ENCODE data around the gene CCT2.

CCT2 gene

GRCh38 chr12:69585189-69586062 lies at the start of gene CCT2:
TSS of gene CCT2 (plus strand) at chr12:69585459. CDS start at chr12:69585522, 63 bp downstream.
- peak; percentile 95 for DNase-seq

- no peak for DNase-seq
These were observed 44.3 kb upstream of the CCT2 start for GRCh38 chr12:69540987-69541386.

- no peak for DNase-seq
These were observed 41.2 kb upstream of the CCT2 start for GRCh38 chr12:69544087-69544486.

GRCh38 chr12:69545081-69545480 lies 40.2 kb upstream of the CCT2 start:
- no peak for DNase-seq

GRCh38 chr12:69546693-69547438 lies 38.4 kb upstream of the CCT2 start:
- no peak for DNase-seq

GRCh38 chr12:69548687-69549086 lies 36.6 kb upstream of the CCT2 start:
- no peak for DNase-seq

GRCh38 chr12:69550569-69551350 lies 34.5 kb upstream of the CCT2 start:
- DNase-seq: no peak

GRCh38 chr12:69553628-69554248 lies 31.5 kb upstream of the CCT2 start:
- DNase-seq: no peak

- DNase-seq: no peak
These were observed 29.8 kb upstream of the CCT2 start for GRCh38 chr12:69555461-69555860.

GRCh38 chr12:69556383-69556782 lies 28.9 kb upstream of the CCT2 start:
- no peak for DNase-seq

- no peak for DNase-seq
These were observed 22.0 kb upstream of the CCT2 start for GRCh38 chr12:69563166-69563762.

- no peak for DNase-seq
These were observed 18.7 kb upstream of the CCT2 start for GRCh38 chr12:69566603-69567002.

- DNase-seq: no peak
These were observed 16.0 kb upstream of the CCT2 start for GRCh38 chr12:69569236-69569635.

- no peak for DNase-seq
These were observed 15.2 kb upstream of the CCT2 start for GRCh38 chr12:69570000-69570516.

GRCh38 chr12:69570545-69571399 lies 14.5 kb upstream of the CCT2 start:
- DNase-seq: peak; percentile 70

GRCh38 chr12:69575346-69575745 lies 9.9 kb upstream of the CCT2 start:
- DNase-seq: no peak

- DNase-seq: no peak
These were observed 7.0 kb upstream of the CCT2 start for GRCh38 chr12:69578283-69578682.

GRCh38 chr12:69579029-69579428 lies 6.2 kb upstream of the CCT2 start:
- no peak for DNase-seq

GRCh38 chr12:69580074-69580473 lies 5.2 kb upstream of the CCT2 start:
- DNase-seq: no peak

- no peak for DNase-seq
These were observed 2.1 kb upstream of the CCT2 start for GRCh38 chr12:69583203-69583602.

GRCh38 chr12:69588527-69588926 lies 3.3 kb downstream of the CCT2 start:
- DNase-seq: no peak

Measured in CD4-positive, alpha-beta T cell treated with Interleukin-4 for 4 hours (primary cell).